ENCODE data around the gene NEIL3.

Gene NEIL3

GRCh38 chr4:177275999-177276398 lies 33.7 kb upstream of the NEIL3 start:
- Histone ChIP-seq H3K4me3 (IDR thresholded peaks at IDR 0.05; ENCODE audit: insufficient read depth, low read depth, low read length) (no peak overlapping the region), H2AFZ (ENCODE audit: low read depth) (no peak overlapping the region), H3K27me3 (ENCODE audit: insufficient read depth, low read depth) (no peaks in the 10 kb centered on the region), H3K9ac (no peak overlapping the region), H3K36me3 (ENCODE audit: insufficient read depth) (no peaks in the 10 kb centered on the region), H3K27ac (no peak overlapping the region), H4K20me1 (ENCODE audit: insufficient read depth) (no peaks in the 10 kb centered on the region), H3K4me1 (ENCODE audit: low read depth, poor library complexity, severe bottlenecking) (no peaks in the 10 kb centered on the region), H3K4me2 (no peak overlapping the region), H3K79me2 (ENCODE audit: insufficient read depth, low read depth) (no peaks in the 10 kb centered on the region)
- no peak for TF ChIP-seq CTCF (conservative IDR thresholded peaks at IDR 0.05; ENCODE audit: low read depth, low read length)

GRCh38 chr4:177281351-177281909 lies 28.2 kb upstream of the NEIL3 start:
- no peaks in the 10 kb centered on the region for H4K20me1 ChIP-seq (ENCODE audit: insufficient read depth)
- TF ChIP-seq CTCF (conservative IDR thresholded peaks at IDR 0.05; ENCODE audit: low read depth, low read length), result no peak
- no peaks in the 10 kb centered on the region for H3K79me2 ChIP-seq (ENCODE audit: insufficient read depth, low read depth)
- H3K4me2 ChIP-seq, result no peak overlapping the region
- no peaks in the 10 kb centered on the region for H3K27me3 ChIP-seq (ENCODE audit: insufficient read depth, low read depth)
- H2AFZ ChIP-seq (ENCODE audit: low read depth), result no peak overlapping the region
- no peaks in the 10 kb centered on the region for H3K4me1 ChIP-seq (ENCODE audit: low read depth, poor library complexity, severe bottlenecking)
- H3K9ac ChIP-seq, result no peak overlapping the region
- no peaks in the 10 kb centered on the region for H3K36me3 ChIP-seq (ENCODE audit: insufficient read depth)
- no peak overlapping the region for H3K27ac ChIP-seq
- H3K4me3 ChIP-seq (IDR thresholded peaks at IDR 0.05; ENCODE audit: insufficient read depth, low read depth, low read length), result no peak overlapping the region

- H2AFZ ChIP-seq (ENCODE audit: low read depth), result no peak overlapping the region
- no peaks in the 10 kb centered on the region for H3K79me2 ChIP-seq (ENCODE audit: insufficient read depth, low read depth)
- TF ChIP-seq CTCF (conservative IDR thresholded peaks at IDR 0.05; ENCODE audit: low read depth, low read length), result no peak
These were observed 27.3 kb upstream of the NEIL3 start for GRCh38 chr4:177282284-177282835.

GRCh38 chr4:177283167-177283566 lies 26.5 kb upstream of the NEIL3 start:
- H3K4me3 ChIP-seq (IDR thresholded peaks at IDR 0.05; ENCODE audit: insufficient read depth, low read depth, low read length), result no peak overlapping the region
- no peak overlapping the region for H2AFZ ChIP-seq (ENCODE audit: low read depth)
- no peaks in the 10 kb centered on the region for H4K20me1 ChIP-seq (ENCODE audit: insufficient read depth)
- H3K4me2 ChIP-seq, result no peak overlapping the region
- no peaks in the 10 kb centered on the region for H3K4me1 ChIP-seq (ENCODE audit: low read depth, poor library complexity, severe bottlenecking)
- H3K36me3 ChIP-seq (ENCODE audit: insufficient read depth), result no peaks in the 10 kb centered on the region
- TF ChIP-seq CTCF (conservative IDR thresholded peaks at IDR 0.05; ENCODE audit: low read depth, low read length), result no peak
- H3K9ac ChIP-seq, result no peak overlapping the region
- no peaks in the 10 kb centered on the region for H3K27me3 ChIP-seq (ENCODE audit: insufficient read depth, low read depth)
- H3K79me2 ChIP-seq (ENCODE audit: insufficient read depth, low read depth), result no peaks in the 10 kb centered on the region
- H3K27ac ChIP-seq, result no peak overlapping the region

More at GRCh38 chr4:177282284-177282835, 27.3 kb upstream of the NEIL3 start:
- Histone ChIP-seq H3K9ac (no peak overlapping the region), H4K20me1 (ENCODE audit: insufficient read depth) (no peaks in the 10 kb centered on the region), H3K4me1 (ENCODE audit: low read depth, poor library complexity, severe bottlenecking) (no peaks in the 10 kb centered on the region), H3K4me3 (IDR thresholded peaks at IDR 0.05; ENCODE audit: insufficient read depth, low read depth, low read length) (no peak overlapping the region), H3K4me2 (no peak overlapping the region), H3K36me3 (ENCODE audit: insufficient read depth) (no peaks in the 10 kb centered on the region), H3K27me3 (ENCODE audit: insufficient read depth, low read depth) (no peaks in the 10 kb centered on the region), H3K27ac (no peak overlapping the region)
